ENCODE data around the gene CGNL1. TPM values are rescaled to one million over a fixed set of nuclear protein-coding genes. Genes with fewer than 3 reads are reported as not detected.

Gene CGNL1
- total RNA-seq, 1 experiment from 2014 or later = 34.6 TPM

DNA sequence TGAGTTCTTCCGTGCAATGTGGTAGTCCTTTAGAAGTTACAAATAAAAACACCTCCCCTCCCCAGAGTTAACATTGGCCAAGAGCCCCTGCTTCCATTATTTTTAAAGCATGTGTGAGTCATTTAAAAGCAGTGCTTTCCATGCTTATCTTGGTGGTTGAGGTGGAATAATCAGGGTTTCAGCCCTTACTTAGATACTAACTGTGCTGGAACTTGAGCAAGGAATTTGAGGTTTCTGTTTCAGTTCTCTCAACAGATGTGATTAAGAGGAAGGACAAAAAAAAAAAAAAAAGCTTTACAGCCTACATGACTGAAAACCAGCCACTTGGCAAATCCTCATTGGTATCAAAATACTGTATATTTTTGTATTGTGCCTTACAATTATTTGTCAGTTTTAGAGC, 64.5 kb downstream of the CGNL1 start:
- no peak overlapping the region for H2BK20ac ChIP-seq (ENCODE audit: low read depth, low read length, poor library complexity, severe bottlenecking)
- H3K18ac ChIP-seq (ENCODE audit: insufficient read length, low read depth, low read length) = no peak overlapping the region
- no peaks in the 10 kb centered on the region for H4K20me1 ChIP-seq (ENCODE audit: control insufficient read depth, insufficient read depth, insufficient read length)
- no peak overlapping the region for H4K5ac ChIP-seq (ENCODE audit: insufficient read length, low read depth, low read length)
- H2BK5ac ChIP-seq (ENCODE audit: insufficient read length, low read length) = no peak overlapping the region
- H2BK15ac ChIP-seq (ENCODE audit: low read depth, low read length) = no peak overlapping the region
- no peaks in the 10 kb centered on the region for H3K27me3 ChIP-seq (ENCODE audit: insufficient read depth, low read length)
- no peak overlapping the region for H2BK12ac ChIP-seq (ENCODE audit: insufficient read length, low read depth, low read length)
- H3K9ac ChIP-seq (ENCODE audit: extremely low read depth, insufficient read length, low read length) = no peak overlapping the region
- H3K79me2 ChIP-seq (ENCODE audit: insufficient read depth, low read length) = no peaks in the 10 kb centered on the region
- Mint-ChIP-seq H3K27ac (no peak overlapping the region), H3K4me1 (peaks cover 26 to 32% of the 10 kb centered on the region in 2 experiments), H3K9me3 (no peaks in the 10 kb centered on the region), H3K27me3 (ENCODE audit: low read depth) (no peaks in the 10 kb centered on the region), H3K4me3 (no peak overlapping the region), H3K36me3 (ENCODE audit: insufficient read depth in 1 of 3, low read depth in 3 of 3) (peaks cover 18 to 41% (median 38%) of the 10 kb centered on the region in 3 experiments)
- WGBS (ENCODE audit: extremely low coverage, insufficient read length, low lambda C conversion rate) = no CpG with 5 or more reads among the region's 1 CpG
- no peaks in the 10 kb centered on the region for H3K23me2 ChIP-seq (ENCODE audit: insufficient read length, low read depth, low read length, poor library complexity, severe bottlenecking)
- no peaks in the 10 kb centered on the region for H3K9me3 ChIP-seq (ENCODE audit: control insufficient read depth, low read depth, low read length)
- H3K4me1 ChIP-seq (ENCODE audit: insufficient read depth, low read length) = no peaks in the 10 kb centered on the region
- DNase-seq = no peak
- no peak overlapping the region for H2AFZ ChIP-seq (ENCODE audit: low read length)
- H4K8ac ChIP-seq (replicated peaks; ENCODE audit: insufficient read length, low read depth, low read length) = no peak overlapping the region
- H3K27ac ChIP-seq (ENCODE audit: insufficient read length, low read depth, low read length) = no peak overlapping the region
- no peak overlapping the region for H3K23ac ChIP-seq (ENCODE audit: insufficient read length, low read depth, low read length)
- no peak overlapping the region for H3K4ac ChIP-seq (ENCODE audit: low read depth, low read length)
- no peak overlapping the region for H3T11ph ChIP-seq (ENCODE audit: low read length)
- H3K56ac ChIP-seq (ENCODE audit: insufficient read length, low read depth, low read length) = no peak overlapping the region
- no peak overlapping the region for H4K91ac ChIP-seq (ENCODE audit: insufficient read length, low read depth, low read length)
- TF ChIP-seq, protein P1, sequence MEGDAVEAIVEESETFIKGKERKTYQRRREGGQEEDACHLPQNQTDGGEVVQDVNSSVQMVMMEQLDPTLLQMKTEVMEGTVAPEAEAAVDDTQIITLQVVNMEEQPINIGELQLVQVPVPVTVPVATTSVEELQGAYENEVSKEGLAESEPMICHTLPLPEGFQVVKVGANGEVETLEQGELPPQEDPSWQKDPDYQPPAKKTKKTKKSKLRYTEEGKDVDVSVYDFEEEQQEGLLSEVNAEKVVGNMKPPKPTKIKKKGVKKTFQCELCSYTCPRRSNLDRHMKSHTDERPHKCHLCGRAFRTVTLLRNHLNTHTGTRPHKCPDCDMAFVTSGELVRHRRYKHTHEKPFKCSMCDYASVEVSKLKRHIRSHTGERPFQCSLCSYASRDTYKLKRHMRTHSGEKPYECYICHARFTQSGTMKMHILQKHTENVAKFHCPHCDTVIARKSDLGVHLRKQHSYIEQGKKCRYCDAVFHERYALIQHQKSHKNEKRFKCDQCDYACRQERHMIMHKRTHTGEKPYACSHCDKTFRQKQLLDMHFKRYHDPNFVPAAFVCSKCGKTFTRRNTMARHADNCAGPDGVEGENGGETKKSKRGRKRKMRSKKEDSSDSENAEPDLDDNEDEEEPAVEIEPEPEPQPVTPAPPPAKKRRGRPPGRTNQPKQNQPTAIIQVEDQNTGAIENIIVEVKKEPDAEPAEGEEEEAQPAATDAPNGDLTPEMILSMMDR (conservative IDR thresholded peaks at IDR 0.05) = no peak
- H3K79me1 ChIP-seq (ENCODE audit: insufficient read depth, low read depth, low read length, poor library complexity, severe bottlenecking) = no peaks in the 10 kb centered on the region
- H3K4me2 ChIP-seq (ENCODE audit: insufficient read depth, insufficient read length, low read length) = no peak overlapping the region
- H2AK5ac ChIP-seq (ENCODE audit: insufficient read length, low read length) = no peak overlapping the region
- no peak overlapping the region for H3K14ac ChIP-seq (ENCODE audit: insufficient read depth, low read length)
- H2BK120ac ChIP-seq (ENCODE audit: low read depth, low read length, poor library complexity, severe bottlenecking) = no peak overlapping the region
